Measurements from ENCODE around the gene CAMK1D.

GRCh38 chr10:12409161-12409560, 59.8 kb downstream of the CAMK1D start:
- TF ChIP-seq POLR2AphosphoS5 (IDR thresholded peaks at IDR 0.05) (no peak), POLR2A (IDR thresholded peaks at IDR 0.05) (no peak)
- TF ChIP-seq, protein P1, sequence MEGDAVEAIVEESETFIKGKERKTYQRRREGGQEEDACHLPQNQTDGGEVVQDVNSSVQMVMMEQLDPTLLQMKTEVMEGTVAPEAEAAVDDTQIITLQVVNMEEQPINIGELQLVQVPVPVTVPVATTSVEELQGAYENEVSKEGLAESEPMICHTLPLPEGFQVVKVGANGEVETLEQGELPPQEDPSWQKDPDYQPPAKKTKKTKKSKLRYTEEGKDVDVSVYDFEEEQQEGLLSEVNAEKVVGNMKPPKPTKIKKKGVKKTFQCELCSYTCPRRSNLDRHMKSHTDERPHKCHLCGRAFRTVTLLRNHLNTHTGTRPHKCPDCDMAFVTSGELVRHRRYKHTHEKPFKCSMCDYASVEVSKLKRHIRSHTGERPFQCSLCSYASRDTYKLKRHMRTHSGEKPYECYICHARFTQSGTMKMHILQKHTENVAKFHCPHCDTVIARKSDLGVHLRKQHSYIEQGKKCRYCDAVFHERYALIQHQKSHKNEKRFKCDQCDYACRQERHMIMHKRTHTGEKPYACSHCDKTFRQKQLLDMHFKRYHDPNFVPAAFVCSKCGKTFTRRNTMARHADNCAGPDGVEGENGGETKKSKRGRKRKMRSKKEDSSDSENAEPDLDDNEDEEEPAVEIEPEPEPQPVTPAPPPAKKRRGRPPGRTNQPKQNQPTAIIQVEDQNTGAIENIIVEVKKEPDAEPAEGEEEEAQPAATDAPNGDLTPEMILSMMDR (IDR thresholded peaks at IDR 0.05) = no peak

Measured in stomach (tissue), 4 donors.